HG02763 (cell line): ENCODE measurements around the gene BCAP31.
"Not testable (repeated sequence)": the region's sequence is repeated elsewhere in the genome, so short reads cannot be mapped to it uniquely, and the experiment has no call there.

Experiments
- ATAC-seq: cut with Tn5 transposase; IDR thresholded peaks from one replicate; pipeline ENCODE4 v1.9.1; 2021; ENCODE audit warnings: mild to moderate bottlenecking, moderate library complexity; ENCODE audit not compliant: unreplicated experiment

Gene BCAP31

GRCh38 chrX:153763298-153763932 is 39.2 kb upstream of the BCAP31 start:
- no peak for ATAC-seq

- ATAC-seq = no peak
Measured at GRCh38 chrX:153762626-153763173, 38.5 kb upstream of the BCAP31 start.

GRCh38 chrX:153761863-153762262 is 37.7 kb upstream of the BCAP31 start:
- ATAC-seq = no peak

GRCh38 chrX:153755136-153755535 is 30.9 kb upstream of the BCAP31 start:
- no peak for ATAC-seq

- no peak for ATAC-seq
Measured at GRCh38 chrX:153750127-153750774, 26.1 kb upstream of the BCAP31 start.

GRCh38 chrX:153749017-153749416 is 24.8 kb upstream of the BCAP31 start:
- not testable (repeated sequence) for ATAC-seq

- ATAC-seq = not testable (repeated sequence)
Measured at GRCh38 chrX:153746991-153747390, 22.8 kb upstream of the BCAP31 start.

GRCh38 chrX:153746359-153746758 is 22.2 kb upstream of the BCAP31 start:
- ATAC-seq = no peak

- ATAC-seq = not testable (repeated sequence)
Measured at GRCh38 chrX:153745067-153745433, 20.9 kb upstream of the BCAP31 start.

- ATAC-seq = no peak
Measured at GRCh38 chrX:153744210-153745066, 20.3 kb upstream of the BCAP31 start.

- ATAC-seq = not testable (repeated sequence)
Measured at GRCh38 chrX:153743468-153744209, 19.5 kb upstream of the BCAP31 start.

- ATAC-seq = not testable (repeated sequence)
Measured at GRCh38 chrX:153742796-153743467, 18.7 kb upstream of the BCAP31 start.

GRCh38 chrX:153742111-153742510 is 17.9 kb upstream of the BCAP31 start:
- ATAC-seq = not testable (repeated sequence)

- ATAC-seq = no peak
Measured at GRCh38 chrX:153741446-153741845, 17.3 kb upstream of the BCAP31 start.

- no peak for ATAC-seq
Measured at GRCh38 chrX:153740631-153741222, 16.5 kb upstream of the BCAP31 start.

GRCh38 chrX:153739754-153740486 is 15.7 kb upstream of the BCAP31 start:
- ATAC-seq = no peak

- no peak for ATAC-seq
Measured at GRCh38 chrX:153738056-153738605, 13.9 kb upstream of the BCAP31 start.

GRCh38 chrX:153736871-153737441 is 12.8 kb upstream of the BCAP31 start:
- no peak for ATAC-seq
